ENCODE measurements around the gene FOXF2. TPM values are rescaled to one million over a fixed set of nuclear protein-coding genes. Genes with fewer than 3 reads are reported as not detected.

The FOXF2 gene
- total and polyA plus RNA-seq, 2 of the 4 experiments (the other 2 are of a cell fraction): 2.5 to 16.3 TPM

DNA sequence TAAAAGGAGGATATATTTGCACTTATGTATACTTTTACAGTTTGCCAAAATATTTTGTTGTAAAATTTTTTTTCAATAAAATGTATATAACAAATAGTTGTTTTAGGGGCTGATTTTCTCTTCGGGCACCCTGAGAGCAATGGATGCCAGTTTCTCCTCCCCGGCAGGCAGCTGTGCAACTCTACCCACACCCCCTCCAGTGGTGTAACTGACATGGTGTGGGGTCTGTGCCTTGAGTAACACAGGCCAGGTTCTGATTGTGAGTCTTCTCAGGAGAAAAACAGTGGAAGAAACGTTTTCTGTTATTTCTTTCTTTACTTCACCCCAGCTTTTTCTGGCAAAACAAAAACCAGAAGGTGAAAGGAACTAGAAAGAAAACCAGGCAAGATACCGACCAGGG is 6.1 kb downstream of the FOXF2 start:
- BruUV-seq (replicated peaks): no TSS peak
- intact Hi-C loops (cut with micrococcal nuclease) (loop anchor here (5.0 kb wide), 3 partner anchors 42 to 673 kb away; no protein-coding TSS in a partner anchor), dilution Hi-C loops (cut with HindIII; ENCODE audit: low sequenced_read_pairs, unreplicated experiment) (no loop called here), in situ Hi-C loops (cut with MboI; ENCODE audit: low sequenced_read_pairs) (loop anchor here (10.0 to 25.0 kb wide), 2 partner anchors 483 to 801 kb away; no protein-coding TSS in a partner anchor)
- H3K23ac ChIP-seq (ENCODE audit: low read depth, low read length): peak overlapping the region; percentile 67
- H4K20me1 ChIP-seq (ENCODE audit: insufficient read depth, low read length): peaks cover 13% of the 10 kb centered on the region; the same call in 1 of the 2 replicates
- peaks cover 13 to 19% of the 10 kb centered on the region in 2 experiments for H3K79me1 ChIP-seq (ENCODE audit: low read depth in 1 of 2, low read length in 2 of 2)
- CTCF ChIA-PET: interaction anchor here (1.2 kb wide), 1 partner anchor 29 kb away, joined by 4 read pairs; no protein-coding TSS in a partner anchor
- peak overlapping the region; percentile 87 for H3K4ac ChIP-seq (ENCODE audit: low read depth, low read length)
- H2AK5ac ChIP-seq (ENCODE audit: low read depth, low read length): peak overlapping the region; percentile 46
- no peak for ATAC-seq (ENCODE audit: low read depth)
- peak overlapping the region; percentile 67 for H3K18ac ChIP-seq (ENCODE audit: low read depth, low read length)
- WGBS, 2 experiments (ENCODE audit: extremely low coverage in 2 of 2, insufficient read length in 1 of 2): no CpG with 5 or more reads among the region's 4 CpGs
- H4K5ac ChIP-seq (ENCODE audit: low read depth, low read length): no peak overlapping the region
- H4K91ac ChIP-seq (ENCODE audit: insufficient read depth, low read depth, low read length): peak overlapping the region; percentile 18; the same call in 1 of the 2 replicates
- 0 out of 2 replicates have a peak, but pooled peaks cover 3% of the 10 kb centered on the region for H3K9me1 ChIP-seq (ENCODE audit: insufficient read depth, low read length)
- no peaks in the 10 kb centered on the region for H3K9me3 ChIP-seq (ENCODE audit: control insufficient read depth, insufficient read depth, low read length)
- DNase-seq: no peak
- H3K14ac ChIP-seq (replicated peaks; ENCODE audit: low read depth, low read length): no peak overlapping the region; the same call in 1 of the 2 replicates
- peak overlapping the region; percentile 59; the same call in 1 of the 2 replicates for H2BK20ac ChIP-seq (ENCODE audit: low read depth, low read length)
- no peak overlapping the region; the same call in 1 of the 2 replicates for H3K56ac ChIP-seq (ENCODE audit: extremely low read depth, insufficient read depth, low read length)
- peak overlapping the region; percentile 62 for H2BK120ac ChIP-seq (ENCODE audit: low read depth, low read length)
- H4K8ac ChIP-seq (ENCODE audit: low read depth in 2 of 2, low read length in 2 of 2): 0 out of 4 replicates have a peak overlapping the region, but pooled peaks of 1 of the 2 experiments have one; percentile 84
- peaks cover 6% of the 10 kb centered on the region for H3K36me3 ChIP-seq (ENCODE audit: control insufficient read depth, insufficient read depth, low read length)
- POLR2A ChIA-PET (ENCODE audit: unreplicated experiment): interaction anchor here (0.6 kb wide), 1 partner anchor 598 kb away, joined by 3 read pairs; no protein-coding TSS in a partner anchor
- H2BK5ac ChIP-seq (ENCODE audit: low read depth, low read length, poor library complexity, severe bottlenecking): no peak overlapping the region
- 0 out of 2 replicates have a peak overlapping the region, but pooled peaks have one; percentile 39 for H3K9ac ChIP-seq (ENCODE audit: low read depth, low read length)
- no peak overlapping the region for H3K4me3 ChIP-seq (ENCODE audit: insufficient read depth, low read depth, low read length)
- no peak overlapping the region for H2AK9ac ChIP-seq (replicated peaks; ENCODE audit: low read depth, low read length, poor library complexity)
- peak overlapping the region; percentile 44; the same call in 1 of the 3 replicates for H2BK15ac ChIP-seq (ENCODE audit: low read depth, low read length)
- no peak overlapping the region for H3K27ac ChIP-seq (ENCODE audit: insufficient read depth, low read length)
- H3K4me1 ChIP-seq (ENCODE audit: control insufficient read depth, insufficient read depth, low read length): peaks cover 19% of the 10 kb centered on the region
- no peak overlapping the region for H2AFZ ChIP-seq (replicated peaks; ENCODE audit: low read length, poor library complexity)
- no peaks in the 10 kb centered on the region; the same call in 1 of the 2 replicates for H3K27me3 ChIP-seq (ENCODE audit: control insufficient read depth, insufficient read depth, low read length)
- no peak overlapping the region for H3K4me2 ChIP-seq (ENCODE audit: low read depth, low read length)
- TF ChIP-seq MAFK (IDR thresholded peaks at IDR 0.05; ENCODE audit: low read depth, low read length) (no peak), SMC3 (IDR thresholded peaks at IDR 0.05; ENCODE audit: low read depth, low read length) (no peak), MAZ (IDR thresholded peaks at IDR 0.05; ENCODE audit: borderline replicate concordance, low read depth, low read length) (no peak), USF2 (IDR thresholded peaks at IDR 0.05; ENCODE audit: low read depth, low read length) (no peak), CHD1 (IDR thresholded peaks at IDR 0.05; ENCODE audit: low read depth, low read length) (no peak), RFX5 (IDR thresholded peaks at IDR 0.05; ENCODE audit: low read depth, low read length) (no peak), RAD21 (IDR thresholded peaks at IDR 0.05; ENCODE audit: low read length) (no peak), FOS (IDR thresholded peaks at IDR 0.05; ENCODE audit: low read depth, low read length) (no peak), BHLHE40 (IDR thresholded peaks at IDR 0.05; ENCODE audit: low read depth, low read length) (no peak), CEBPB (IDR thresholded peaks at IDR 0.05; ENCODE audit: low read depth, low read length) (no peak), NFE2L2 (IDR thresholded peaks at IDR 0.05; ENCODE audit: low read depth, low read length) (no peak), POLR2A (IDR thresholded peaks at IDR 0.05; ENCODE audit: low read depth, low read length) (no peak), CTCF (conservative IDR thresholded peaks at IDR 0.05; ENCODE audit: low read depth, low read length) (no peak), MXI1 (IDR thresholded peaks at IDR 0.05; ENCODE audit: borderline replicate concordance, low read depth, low read length) (no peak), ELK1 (IDR thresholded peaks at IDR 0.05; ENCODE audit: borderline replicate concordance, low read depth, low read length) (no peak)

Data from IMR-90 (cell line).